Body of pancreas (tissue), 4 donors: ENCODE data around the gene CCDC57.

ENCODE experiments used
- POLR2A ChIP-seq, 3 donors: fragments of 450-650 bp; IDR thresholded peaks; one replicate each; pipeline ENCODE4 v1.6.1; 2016; ENCODE audit warnings: antibody characterized with exemption in 3 of 3, mild to moderate bottlenecking in 2 of 3
- TF ChIP-seq, protein P1 (sequence below), 7 experiments: fragments of 450-650 bp in 4 of 7; fragments of 200-600 bp in 3 of 7; sonication (generic) in 3 of 7; IDR thresholded peaks; one replicate each; pipeline ENCODE4 v1.5.1; 2016 to 2019; ENCODE audit warnings: antibody characterized with exemption in 7 of 7

DNA sequence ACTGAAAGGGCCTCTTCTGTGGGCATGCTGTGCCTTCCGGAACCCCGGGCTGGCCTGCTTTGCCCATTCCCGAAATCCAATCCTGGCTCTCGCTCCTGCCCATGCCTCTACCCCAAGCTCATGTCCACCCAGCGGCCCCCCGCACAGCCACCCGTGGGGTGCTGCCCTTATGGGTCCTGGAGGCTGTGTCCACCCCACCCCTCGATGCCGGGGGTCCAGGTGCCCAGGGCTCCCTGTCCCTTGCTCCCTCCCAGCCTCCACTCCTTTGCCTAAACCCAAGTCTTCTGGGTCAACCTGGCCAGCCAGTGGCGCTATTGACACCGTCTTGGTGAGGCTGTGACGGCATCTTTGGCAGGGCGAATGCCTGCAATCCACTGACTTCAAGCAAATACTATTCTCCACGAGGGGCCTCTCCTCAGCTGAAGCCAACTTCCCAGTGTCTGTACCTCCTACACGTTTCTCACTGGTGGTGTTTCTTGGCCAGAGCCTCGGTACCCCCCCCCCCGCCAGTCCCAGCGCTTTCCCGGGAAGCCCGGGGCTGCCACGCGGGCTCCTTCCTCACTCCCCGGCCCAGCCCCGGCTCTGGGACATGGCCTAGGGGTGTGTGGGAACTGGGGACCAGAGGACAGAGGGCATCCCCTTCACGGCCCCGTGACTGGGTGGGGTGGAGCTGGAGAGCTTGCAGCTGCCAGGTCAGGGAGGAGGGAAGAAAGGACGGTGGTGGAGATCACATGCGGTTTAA lies 134.9 kb downstream of the CCDC57 start:
- TF ChIP-seq, protein P1, sequence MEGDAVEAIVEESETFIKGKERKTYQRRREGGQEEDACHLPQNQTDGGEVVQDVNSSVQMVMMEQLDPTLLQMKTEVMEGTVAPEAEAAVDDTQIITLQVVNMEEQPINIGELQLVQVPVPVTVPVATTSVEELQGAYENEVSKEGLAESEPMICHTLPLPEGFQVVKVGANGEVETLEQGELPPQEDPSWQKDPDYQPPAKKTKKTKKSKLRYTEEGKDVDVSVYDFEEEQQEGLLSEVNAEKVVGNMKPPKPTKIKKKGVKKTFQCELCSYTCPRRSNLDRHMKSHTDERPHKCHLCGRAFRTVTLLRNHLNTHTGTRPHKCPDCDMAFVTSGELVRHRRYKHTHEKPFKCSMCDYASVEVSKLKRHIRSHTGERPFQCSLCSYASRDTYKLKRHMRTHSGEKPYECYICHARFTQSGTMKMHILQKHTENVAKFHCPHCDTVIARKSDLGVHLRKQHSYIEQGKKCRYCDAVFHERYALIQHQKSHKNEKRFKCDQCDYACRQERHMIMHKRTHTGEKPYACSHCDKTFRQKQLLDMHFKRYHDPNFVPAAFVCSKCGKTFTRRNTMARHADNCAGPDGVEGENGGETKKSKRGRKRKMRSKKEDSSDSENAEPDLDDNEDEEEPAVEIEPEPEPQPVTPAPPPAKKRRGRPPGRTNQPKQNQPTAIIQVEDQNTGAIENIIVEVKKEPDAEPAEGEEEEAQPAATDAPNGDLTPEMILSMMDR (IDR thresholded peaks at IDR 0.05) = no peak
- no peak for TF ChIP-seq POLR2A (IDR thresholded peaks at IDR 0.05)
